ENCODE data around the gene CYP2A7. TPM values are rescaled to one million over a fixed set of nuclear protein-coding genes. Genes with fewer than 3 reads are reported as not detected.
A peak's percentile ranks its signal among the peaks of the same experiment; 100 is the strongest.
"Not testable (repeated sequence)": the region's sequence is repeated elsewhere in the genome, so short reads cannot be mapped to it uniquely, and the experiment has no call there.

Gene CYP2A7
- total and polyA plus RNA-seq, 11 donors = not detected

DNA sequence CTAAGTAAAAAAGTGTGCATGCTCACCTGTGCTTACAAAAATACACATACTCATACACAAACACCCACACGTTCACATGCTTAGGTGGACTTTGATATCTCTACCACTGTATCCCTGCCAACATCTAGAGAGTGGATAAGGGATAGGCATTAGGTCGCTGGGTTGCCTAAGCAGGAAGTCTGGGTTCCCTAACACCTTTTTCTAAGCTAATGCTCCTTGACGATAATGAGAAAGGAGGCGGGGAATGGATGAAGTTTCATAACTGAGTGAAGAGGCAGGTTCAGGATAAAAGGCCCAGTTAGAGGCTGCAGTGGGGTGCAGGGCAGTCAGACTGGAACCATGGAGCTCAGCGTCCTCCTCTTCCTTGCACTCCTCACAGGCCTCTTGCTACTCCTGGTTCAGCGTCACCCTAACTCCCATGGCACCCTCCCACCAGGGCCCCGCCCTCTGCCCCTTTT lies 41.9 kb upstream of the CYP2A7 start:
- Histone ChIP-seq H3K4me3 (no peak overlapping the region), H3K4me1 (no peaks in the 10 kb centered on the region), H3K27me3 (peaks cover 0 to 21% (median 0%) of the 10 kb centered on the region in 9 donors), H3K36me3 (no peaks in the 10 kb centered on the region), H3K27ac (no peak overlapping the region), H3K9me3 (peaks cover 0 to 20% (median 8%) of the 10 kb centered on the region in 12 donors)
- TF ChIP-seq, protein P1, sequence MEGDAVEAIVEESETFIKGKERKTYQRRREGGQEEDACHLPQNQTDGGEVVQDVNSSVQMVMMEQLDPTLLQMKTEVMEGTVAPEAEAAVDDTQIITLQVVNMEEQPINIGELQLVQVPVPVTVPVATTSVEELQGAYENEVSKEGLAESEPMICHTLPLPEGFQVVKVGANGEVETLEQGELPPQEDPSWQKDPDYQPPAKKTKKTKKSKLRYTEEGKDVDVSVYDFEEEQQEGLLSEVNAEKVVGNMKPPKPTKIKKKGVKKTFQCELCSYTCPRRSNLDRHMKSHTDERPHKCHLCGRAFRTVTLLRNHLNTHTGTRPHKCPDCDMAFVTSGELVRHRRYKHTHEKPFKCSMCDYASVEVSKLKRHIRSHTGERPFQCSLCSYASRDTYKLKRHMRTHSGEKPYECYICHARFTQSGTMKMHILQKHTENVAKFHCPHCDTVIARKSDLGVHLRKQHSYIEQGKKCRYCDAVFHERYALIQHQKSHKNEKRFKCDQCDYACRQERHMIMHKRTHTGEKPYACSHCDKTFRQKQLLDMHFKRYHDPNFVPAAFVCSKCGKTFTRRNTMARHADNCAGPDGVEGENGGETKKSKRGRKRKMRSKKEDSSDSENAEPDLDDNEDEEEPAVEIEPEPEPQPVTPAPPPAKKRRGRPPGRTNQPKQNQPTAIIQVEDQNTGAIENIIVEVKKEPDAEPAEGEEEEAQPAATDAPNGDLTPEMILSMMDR (IDR thresholded peaks at IDR 0.05) = no peak
- TF ChIP-seq POLR2A (IDR thresholded peaks at IDR 0.05) = no peak
- no peak for DNase-seq
- WGBS, 4 donors = 68 to 74% (median 73%) methylated on average over 7 of the region's 7 CpGs
- intact Hi-C loops (cut with DNase I) = no loop called here
- ATAC-seq = peak in 1 of 4 donors; percentile 24

DNA sequence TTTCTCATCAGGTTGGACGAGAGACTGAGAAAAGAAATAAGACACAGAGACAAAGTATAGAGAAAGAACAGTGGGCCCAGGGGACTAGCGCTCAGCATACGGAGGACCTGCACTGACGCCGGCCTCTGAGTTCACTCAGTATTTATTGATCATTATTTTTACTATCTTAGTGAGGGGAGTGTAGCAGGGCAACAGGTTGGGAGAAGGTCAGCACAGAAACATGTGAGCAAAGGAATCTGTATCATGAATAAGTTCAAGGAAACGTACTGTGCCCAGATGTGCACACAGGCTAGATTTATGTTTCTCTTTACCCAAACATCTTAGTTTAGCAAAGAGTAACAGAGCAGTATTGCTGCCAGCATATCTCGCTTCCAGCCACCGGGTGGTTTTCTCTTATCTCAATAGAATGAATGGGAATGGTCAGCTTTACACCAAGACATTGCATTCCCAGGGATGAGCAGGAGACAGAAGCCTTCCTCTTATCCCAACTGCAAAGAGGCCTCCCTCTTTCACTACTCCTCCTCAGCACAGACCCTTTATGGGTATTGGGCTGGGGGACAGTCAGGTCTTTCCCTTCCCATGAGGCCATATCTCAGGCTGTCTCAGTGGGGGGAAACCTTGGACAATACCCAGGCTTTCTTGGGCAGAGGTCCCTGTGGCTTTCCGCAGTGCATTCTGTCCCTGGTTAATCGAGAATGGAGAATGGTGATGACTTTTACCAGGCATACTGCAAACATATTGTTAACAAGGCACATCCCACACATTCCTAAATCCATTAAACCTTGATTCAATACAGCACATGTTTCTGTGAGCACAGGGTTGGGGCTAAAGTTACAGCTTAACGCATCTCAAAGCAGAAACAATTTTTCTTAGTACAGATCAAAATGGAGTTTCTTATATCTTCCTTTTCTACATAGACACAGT lies 40.5 kb upstream of the CYP2A7 start:
- H3K36me3 ChIP-seq; DNase-seq; H3K4me1 ChIP-seq; H3K4me3 ChIP-seq; intact Hi-C loops (cut with DNase I); H3K27ac ChIP-seq; ATAC-seq: not testable (repeated sequence)
- peaks cover 0 to 21% (median 0%) of the 10 kb centered on the region in 9 donors for H3K27me3 ChIP-seq
- 23 to 47% (median 36%) methylated on average over 11 of the region's 11 CpGs for whole genome bisulfite sequencing, 4 donors
- peaks cover 0 to 23% (median 10%) of the 10 kb centered on the region in 12 donors for H3K9me3 ChIP-seq

DNA sequence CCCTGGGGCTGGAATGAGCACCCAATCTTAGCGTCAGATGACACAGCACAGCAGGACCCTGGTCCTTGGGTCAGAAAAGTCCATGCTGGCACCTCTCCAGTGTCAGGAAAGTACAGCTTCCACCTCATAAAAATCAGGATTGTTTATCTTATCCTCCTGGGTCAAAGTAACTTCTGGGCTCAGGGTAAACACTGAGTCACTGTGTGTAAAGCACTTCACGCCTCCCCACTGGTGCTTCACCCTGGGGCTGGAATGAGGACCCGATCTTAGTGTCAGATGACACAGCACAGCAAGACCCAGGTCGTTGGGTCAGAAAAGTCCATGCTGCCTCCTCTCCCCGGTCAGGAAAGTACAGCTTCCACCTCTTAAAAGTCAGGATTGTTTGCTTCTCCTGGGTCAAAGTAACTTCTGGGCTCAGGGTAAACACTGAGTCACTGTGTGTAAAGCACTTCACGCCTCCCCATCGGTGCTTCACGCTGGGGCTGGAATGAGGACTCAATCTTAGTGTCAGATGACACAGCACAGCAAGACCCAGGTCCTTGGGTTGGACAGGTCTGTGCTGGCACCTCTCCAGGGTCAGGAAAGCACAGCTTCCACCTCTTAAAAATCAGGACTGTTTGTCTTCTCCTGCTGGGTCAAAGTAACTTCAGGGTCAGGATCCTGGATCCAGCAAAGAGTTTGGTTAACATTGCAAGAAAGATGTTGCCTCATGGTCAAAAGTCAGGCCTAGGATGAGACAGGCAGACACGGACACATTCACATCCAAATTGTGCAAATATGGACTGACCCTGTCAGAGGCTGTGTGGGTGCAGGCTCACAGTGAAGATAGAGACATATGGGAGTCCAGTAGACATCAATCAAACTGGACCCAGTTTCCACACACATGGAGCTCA lies 39.2 kb upstream of the CYP2A7 start:
- ATAC-seq (no peak), DNase-seq (no peak)
- 31 to 54% (median 36%) methylated on average over 9 of the region's 9 CpGs for WGBS, 4 donors
- intact Hi-C loops (cut with DNase I) = no loop called here
- H3K27me3 ChIP-seq = peaks cover 0 to 21% (median 0%) of the 10 kb centered on the region in 9 donors
- H3K27ac ChIP-seq = peak overlapping the region in 1 of 12 donors; percentile 2
- no peak for TF ChIP-seq POLR2A (IDR thresholded peaks at IDR 0.05)
- TF ChIP-seq, protein P1 (IDR thresholded peaks at IDR 0.05) = no peak
- H3K36me3 ChIP-seq = no peaks in the 10 kb centered on the region
- H3K9me3 ChIP-seq = peaks cover 0 to 29% (median 10%) of the 10 kb centered on the region in 12 donors
- no peak overlapping the region for H3K4me3 ChIP-seq
- H3K4me1 ChIP-seq = no peaks in the 10 kb centered on the region

DNA sequence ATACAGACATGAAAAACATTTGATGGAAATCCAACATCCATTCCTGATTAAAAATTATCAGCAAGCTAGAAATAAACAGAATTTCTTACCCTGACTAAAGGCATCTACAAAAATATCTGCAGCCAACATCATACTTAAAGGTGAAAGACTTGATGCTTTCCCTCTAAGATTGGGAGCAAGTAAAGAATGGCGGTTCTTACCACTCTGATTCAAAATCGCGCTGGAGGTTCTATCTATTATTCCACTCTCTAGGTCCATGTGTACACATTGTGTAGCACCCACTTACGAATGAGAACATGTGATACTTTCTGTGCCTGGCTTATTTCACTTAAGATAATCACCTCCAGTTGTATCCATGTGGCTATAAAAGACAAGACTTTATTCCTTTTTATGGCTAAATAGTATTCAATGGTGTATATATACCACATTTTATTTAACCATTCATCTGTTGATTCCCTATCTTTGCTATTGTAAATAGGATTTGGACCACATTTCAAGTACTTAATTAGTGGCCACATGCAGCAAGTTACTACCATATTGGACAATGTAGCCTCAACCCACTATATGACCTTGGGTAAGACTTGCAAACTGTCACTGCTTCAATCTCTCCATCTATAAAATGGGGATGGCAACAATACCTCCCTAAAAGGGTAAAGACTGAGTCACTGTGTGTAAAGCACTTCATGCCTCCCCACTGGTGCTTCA lies 38.4 kb upstream of the CYP2A7 start:
- TF ChIP-seq, protein P1 (IDR thresholded peaks at IDR 0.05) = no peak
- no peak for TF ChIP-seq POLR2A (IDR thresholded peaks at IDR 0.05)
- no peaks in the 10 kb centered on the region for H3K4me1 ChIP-seq
- ATAC-seq (no peak), DNase-seq (no peak)
- intact Hi-C loops (cut with DNase I) = no loop called here
- peaks cover 0 to 29% (median 10%) of the 10 kb centered on the region in 12 donors for H3K9me3 ChIP-seq
- H3K27ac ChIP-seq = peak overlapping the region in 1 of 12 donors; percentile 2
- no peaks in the 10 kb centered on the region for H3K36me3 ChIP-seq
- WGBS, 4 donors = 68 to 92% (median 88%) methylated on average over 4 of the region's 4 CpGs
- H3K4me3 ChIP-seq = no peak overlapping the region
- H3K27me3 ChIP-seq = peaks cover 0 to 21% (median 0%) of the 10 kb centered on the region in 9 donors

DNA sequence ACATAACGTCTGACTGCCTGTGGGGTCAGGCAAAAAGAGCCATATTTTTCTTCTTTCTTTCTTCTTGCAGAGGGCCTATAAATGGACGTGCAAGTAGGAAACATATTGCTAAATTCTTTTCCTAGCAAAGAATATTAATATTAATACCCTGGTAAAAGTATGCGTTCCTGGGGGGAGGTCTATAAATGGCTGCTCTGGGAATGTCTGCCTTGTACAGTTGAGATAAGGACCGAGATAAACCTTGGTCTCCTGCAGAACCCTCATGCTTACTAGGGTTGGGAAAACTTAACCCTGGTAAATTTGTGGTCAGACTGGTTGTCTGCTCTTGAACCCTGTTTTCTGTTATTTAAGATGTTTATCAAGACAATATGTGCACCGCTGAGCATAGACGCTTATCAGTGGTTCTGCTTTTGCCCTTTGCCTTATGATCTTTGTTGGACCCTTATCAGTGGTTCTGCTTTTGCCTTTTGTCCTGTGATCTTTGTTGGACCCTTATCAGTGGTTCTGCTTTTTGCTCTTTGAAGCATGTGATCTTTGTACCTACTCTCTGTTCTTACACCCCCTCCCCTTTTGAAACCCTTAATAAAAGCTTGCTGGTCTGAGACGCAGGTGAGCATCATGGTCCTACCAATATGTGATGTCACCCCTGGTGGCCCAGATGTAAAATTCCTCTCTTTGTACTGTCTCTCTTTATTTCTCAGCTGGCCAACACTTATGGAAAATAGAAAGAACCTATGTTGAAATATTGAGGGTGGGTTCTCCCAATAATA lies 37.7 kb upstream of the CYP2A7 start:
- DNase-seq; H3K4me1 ChIP-seq; H3K27ac ChIP-seq; ATAC-seq; H3K4me3 ChIP-seq; H3K36me3 ChIP-seq; intact Hi-C loops (cut with DNase I): not testable (repeated sequence)
- WGBS, 4 donors = 80 to 88% (median 83%) methylated on average over 7 of the region's 7 CpGs
- Histone ChIP-seq H3K27me3 (peaks cover 0 to 21% (median 0%) of the 10 kb centered on the region in 9 donors), H3K9me3 (peaks cover 0 to 34% (median 10%) of the 10 kb centered on the region in 12 donors)

DNA sequence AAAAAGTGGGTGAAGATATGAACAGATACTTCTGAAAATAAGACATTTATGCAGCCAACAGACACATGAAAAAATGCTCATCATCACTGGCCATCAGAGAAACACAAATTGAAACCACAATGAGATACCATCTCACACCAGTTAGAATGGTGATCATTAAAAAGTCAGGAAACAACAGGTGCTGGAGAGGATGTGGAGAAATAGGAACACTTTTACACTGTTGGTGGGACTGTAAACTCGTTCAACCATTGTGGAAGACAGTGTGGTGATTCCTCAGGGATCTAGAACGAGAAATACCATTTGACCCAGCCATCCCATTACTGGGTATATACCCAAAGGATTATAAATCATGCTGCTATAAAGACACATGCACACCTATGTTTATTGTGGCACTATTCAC lies 36.3 kb upstream of the CYP2A7 start:
- 36 to 56% (median 53%) methylated on average over 2 of the region's 2 CpGs for WGBS, 4 donors
- Histone ChIP-seq H3K9me3 (peaks cover 0 to 45% (median 10%) of the 10 kb centered on the region in 12 donors), H3K27me3 (peaks cover 0 to 21% (median 0%) of the 10 kb centered on the region in 9 donors)
- H3K36me3 ChIP-seq; ATAC-seq; H3K27ac ChIP-seq; H3K4me1 ChIP-seq; intact Hi-C loops (cut with DNase I); DNase-seq; H3K4me3 ChIP-seq: not testable (repeated sequence)
